CD4-positive, alpha-beta T cell (primary cell): ENCODE data around the gene CTXND1. TPM values are rescaled to one million over a fixed set of nuclear protein-coding genes. Genes with fewer than 3 reads are reported as not detected.

Experiments
- ATAC-seq: fragments of 200-7000 bp; cut with Tn5 transposase; one replicate; pipeline ENCODE4 v1.10.0; 2022; ENCODE audit warnings: mild to moderate bottlenecking; ENCODE audit not compliant: poor library complexity
- CTCF ChIA-PET: fragments of 350-600 bp; sonication (Branson Sonifier 250); formaldehyde crosslinking; loops from one replicate; lab custom pipeline; 2021; ENCODE audit warnings: antibody characterized with exemption, inconsistent platforms; lab: Charles Lee
- POLR2A ChIA-PET: fragments of 350-600 bp; sonication (Branson Sonifier 250); formaldehyde crosslinking; loops from one replicate; lab custom pipeline; 2021; ENCODE audit warnings: antibody characterized with exemption, inconsistent platforms; lab: Charles Lee
- DNase-seq, 14 experiments: peaks; one replicate each; pipeline ENCODE4 v3.0.0-alpha.2; 2013 to 2020; ENCODE audit warnings: mixed read lengths in 2 of 14
- H3K27ac ChIP-seq, 2 donors: one replicate each; pipeline versions ENCODE4 v1.5.1 to v1.7.0; 2013; ENCODE audit warnings: low read length in 2 of 2, low read depth in 1 of 2, mild to moderate bottlenecking in 1 of 2
- H3K27me3 ChIP-seq, 2 experiments: 1 replicate in 1 of 2; 2 replicates in 1 of 2; pipeline versions ENCODE4 v1.6.1 to v1.7.0; 2013; ENCODE audit warnings: low read length in 2 of 2, control low read depth in 1 of 2, mild to moderate bottlenecking in 1 of 2, moderate library complexity in 1 of 2; ENCODE audit not compliant: insufficient read depth in 2 of 2, control insufficient read depth in 1 of 2
- H3K36me3 ChIP-seq: one replicate; pipeline ENCODE4 v1.6.1; 2013; ENCODE audit warnings: low read length, control low read depth; ENCODE audit not compliant: insufficient read depth
- H3K4me1 ChIP-seq: one replicate; pipeline ENCODE4 v1.6.1; 2013; ENCODE audit warnings: low read length, control low read depth; ENCODE audit not compliant: insufficient read depth
- H3K4me3 ChIP-seq: one replicate; pipeline ENCODE4 v1.5.1; 2013; ENCODE audit warnings: mild to moderate bottlenecking, low read length, moderate library complexity
- H3K9me3 ChIP-seq, 2 experiments: 1 replicate in 1 of 2; 2 replicates in 1 of 2; pipeline versions ENCODE4 v1.6.1 to v1.7.0; 2013; ENCODE audit warnings: low read length in 2 of 2, mild to moderate bottlenecking in 2 of 2, control low read depth in 1 of 2, moderate library complexity in 1 of 2; ENCODE audit not compliant: control insufficient read depth in 1 of 2, insufficient read depth in 1 of 2
- H3K27ac Mint-ChIP-seq: one replicate; pipeline ENCODE4 v1.8.0; 2020; ENCODE audit warnings: mixed read lengths
- H3K27me3 Mint-ChIP-seq: one replicate; pipeline ENCODE4 v1.8.0; 2021; ENCODE audit warnings: mixed read lengths
- H3K36me3 Mint-ChIP-seq: one replicate; pipeline ENCODE4 v1.8.0; 2021; ENCODE audit warnings: low read depth, mixed read lengths
- H3K4me1 Mint-ChIP-seq: one replicate; pipeline ENCODE4 v1.8.0; 2021; ENCODE audit warnings: low read depth, mixed read lengths
- H3K4me3 Mint-ChIP-seq: one replicate; pipeline ENCODE4 v1.8.0; 2020; ENCODE audit warnings: mild to moderate bottlenecking, mixed read lengths
- H3K9me3 Mint-ChIP-seq: one replicate; pipeline ENCODE4 v1.8.0; 2020; ENCODE audit warnings: mixed read lengths
- CTCF ChIP-seq: fragments of 200-600 bp; IDR thresholded peaks from one replicate; pipeline ENCODE4 v1.8.0; 2022; ENCODE audit warnings: antibody characterized with exemption, mild to moderate bottlenecking
- intact Hi-C, 2 experiments: fragments of 100-400 bp; cut with DNase I in 1 of 2; cut with micrococcal nuclease in 1 of 2; formaldehyde crosslinking; loops; one replicate each; pipeline versions ENCODE4 v1.15.1 to v1.9.0; 2023 to 2025; cut with DNase I, micrococcal nuclease
- total RNA-seq, 174 experiments: library from RNA in 2 of 174; stranded (reverse) in 2 of 174; gene quantifications; one replicate each; pipeline ENCODE4 v1.2.3 and lab custom pipeline; 2021 to 2026

The CTXND1 gene
- total RNA-seq, 2 experiments from 2014 or later, result not detected

GRCh38 chr15:80203361-80203885 lies 48.6 kb downstream of the CTXND1 start:
- CTCF ChIA-PET, result no interaction called here

GRCh38 chr15:80202641-80203360 lies 49.2 kb downstream of the CTXND1 start:
- no peaks in the 10 kb centered on the region for H3K4me1 ChIP-seq
- intact Hi-C loops, result no loop called here
- no peaks in the 10 kb centered on the region for H3K36me3 Mint-ChIP-seq
- DNase-seq (no peak), ATAC-seq (no peak)
- POLR2A ChIA-PET, result no interaction called here
- no peak overlapping the region for H3K27ac ChIP-seq
- TF ChIP-seq CTCF, result no peak
- no peak overlapping the region for H3K4me3 Mint-ChIP-seq
- peaks cover 0 to 4% of the 10 kb centered on the region in 2 experiments for H3K27me3 ChIP-seq
- peaks cover 34% of the 10 kb centered on the region for H3K27me3 Mint-ChIP-seq
- no peaks in the 10 kb centered on the region for H3K4me1 Mint-ChIP-seq
- no peak overlapping the region for H3K4me3 ChIP-seq
- no peaks in the 10 kb centered on the region for H3K9me3 Mint-ChIP-seq
- CTCF ChIA-PET, result no interaction called here
- no peaks in the 10 kb centered on the region for H3K9me3 ChIP-seq
- H3K36me3 ChIP-seq, result no peaks in the 10 kb centered on the region
- no peak overlapping the region for H3K27ac Mint-ChIP-seq

More at GRCh38 chr15:80203361-80203885, 48.6 kb downstream of the CTXND1 start:
- Mint-ChIP-seq H3K27ac (no peak overlapping the region), H3K4me1 (no peaks in the 10 kb centered on the region), H3K27me3 (peaks cover 40% of the 10 kb centered on the region), H3K4me3 (no peak overlapping the region), H3K36me3 (no peaks in the 10 kb centered on the region), H3K9me3 (no peaks in the 10 kb centered on the region)
- peaks cover 0 to 4% of the 10 kb centered on the region in 2 experiments for H3K27me3 ChIP-seq
- ATAC-seq (no peak), DNase-seq (no peak)
- POLR2A ChIA-PET, result no interaction called here
- intact Hi-C loops, result no loop called here
- H3K27ac ChIP-seq, result no peak overlapping the region
- TF ChIP-seq CTCF, result no peak
- H3K9me3 ChIP-seq, result no peaks in the 10 kb centered on the region
- H3K4me3 ChIP-seq, result no peak overlapping the region
- H3K36me3 ChIP-seq, result no peaks in the 10 kb centered on the region
- H3K4me1 ChIP-seq, result no peaks in the 10 kb centered on the region

- no peak for TF ChIP-seq CTCF
- no peaks in the 10 kb centered on the region for H3K9me3 Mint-ChIP-seq
- no peak overlapping the region for H3K4me3 Mint-ChIP-seq
- Histone ChIP-seq H3K36me3 (no peaks in the 10 kb centered on the region), H3K4me3 (no peak overlapping the region), H3K27ac (no peak overlapping the region), H3K27me3 (peaks cover 0 to 4% of the 10 kb centered on the region in 2 experiments), H3K9me3 (no peaks in the 10 kb centered on the region), H3K4me1 (no peaks in the 10 kb centered on the region)
- intact Hi-C loops, result no loop called here
- CTCF ChIA-PET, result no interaction called here
- POLR2A ChIA-PET, result no interaction called here
- DNase-seq, result no peak
- H3K4me1 Mint-ChIP-seq, result no peaks in the 10 kb centered on the region
- no peak overlapping the region for H3K27ac Mint-ChIP-seq
- H3K36me3 Mint-ChIP-seq, result no peaks in the 10 kb centered on the region
- no peak for ATAC-seq
- H3K27me3 Mint-ChIP-seq, result peaks cover 28% of the 10 kb centered on the region
These were observed 50.0 kb downstream of the CTXND1 start for GRCh38 chr15:80202016-80202315.
